Breast epithelium (tissue), 4 donors: ENCODE results near the gene ARFGAP3. TPM values are rescaled to one million over a fixed set of nuclear protein-coding genes. Genes with fewer than 3 reads are reported as not detected.

ENCODE experiments used
- DNase-seq, 2 donors: peaks; one replicate each; pipeline ENCODE4 v3.0.0-alpha.2; 2019; ENCODE audit warnings: low spot score in 2 of 2
- H3K27ac ChIP-seq, 2 donors: fragments of 200-600 bp; sonication (generic) in 1 of 2; one replicate each; pipeline ENCODE4 v1.5.1; 2016 to 2019; ENCODE audit warnings: mild to moderate bottlenecking in 1 of 2
- H3K27me3 ChIP-seq, 2 donors: fragments of 200-600 bp; sonication (generic) in 1 of 2; one replicate each; pipeline versions ENCODE4 v1.5.1 to v1.6.0; 2017 to 2019; ENCODE audit warnings: control low read depth in 1 of 2, mild to moderate bottlenecking in 1 of 2
- H3K36me3 ChIP-seq: fragments of 200-600 bp; one replicate; pipeline ENCODE4 v1.5.1; 2019
- H3K4me1 ChIP-seq, 2 donors: fragments of 200-600 bp; sonication (generic); one replicate each; pipeline ENCODE4 v1.5.1; 2016 to 2019; ENCODE audit warnings: control low read depth in 1 of 2
- H3K4me3 ChIP-seq, 3 donors: fragments of 200-600 bp; sonication (generic); 1 replicate in 2 of 3; 2 replicates in 1 of 3; pipeline ENCODE4 v1.5.1; 2016 to 2019; ENCODE audit warnings: mild to moderate bottlenecking in 3 of 3, moderate library complexity in 2 of 3
- H3K9me3 ChIP-seq, 2 donors: fragments of 200-600 bp; sonication (generic) in 1 of 2; one replicate each; pipeline ENCODE4 v1.5.1; 2016 to 2019; ENCODE audit warnings: control low read depth in 1 of 2
- POLR2A ChIP-seq: fragments of 450-650 bp; IDR thresholded peaks from one replicate; pipeline ENCODE4 v1.6.1; 2016; ENCODE audit warnings: antibody characterized with exemption, mild to moderate bottlenecking, moderate library complexity
- POLR2AphosphoS5 ChIP-seq, 3 donors: sonication (generic); formaldehyde crosslinking; IDR thresholded peaks; one replicate each; pipeline ENCODE4 v1.6.1; 2017; ENCODE audit warnings: antibody characterized with exemption in 3 of 3
- intact Hi-C: fragments of 100-400 bp; cut with DNase I; formaldehyde crosslinking; loops from one replicate; pipeline ENCODE4 v1.15.1; 2023; ENCODE audit warnings: low total_unique reads
- total RNA-seq, 3 donors: library from RNA; depleted of rRNA; stranded (reverse); fragments of >200 nt; gene quantifications; one replicate each; pipeline ENCODE4 v1.1.0, GENCODE V29; 2016
- TF ChIP-seq, protein P1 (sequence below), 3 donors: fragments of 450-650 bp; IDR thresholded peaks; one replicate each; pipeline ENCODE4 v1.5.1; 2016 to 2017; ENCODE audit warnings: antibody characterized with exemption in 3 of 3, mild to moderate bottlenecking in 3 of 3, moderate library complexity in 3 of 3

ARFGAP3 gene
- total RNA-seq, 3 donors from 2014 or later, result 51.2 to 90.7 (median 70.8) TPM

DNA sequence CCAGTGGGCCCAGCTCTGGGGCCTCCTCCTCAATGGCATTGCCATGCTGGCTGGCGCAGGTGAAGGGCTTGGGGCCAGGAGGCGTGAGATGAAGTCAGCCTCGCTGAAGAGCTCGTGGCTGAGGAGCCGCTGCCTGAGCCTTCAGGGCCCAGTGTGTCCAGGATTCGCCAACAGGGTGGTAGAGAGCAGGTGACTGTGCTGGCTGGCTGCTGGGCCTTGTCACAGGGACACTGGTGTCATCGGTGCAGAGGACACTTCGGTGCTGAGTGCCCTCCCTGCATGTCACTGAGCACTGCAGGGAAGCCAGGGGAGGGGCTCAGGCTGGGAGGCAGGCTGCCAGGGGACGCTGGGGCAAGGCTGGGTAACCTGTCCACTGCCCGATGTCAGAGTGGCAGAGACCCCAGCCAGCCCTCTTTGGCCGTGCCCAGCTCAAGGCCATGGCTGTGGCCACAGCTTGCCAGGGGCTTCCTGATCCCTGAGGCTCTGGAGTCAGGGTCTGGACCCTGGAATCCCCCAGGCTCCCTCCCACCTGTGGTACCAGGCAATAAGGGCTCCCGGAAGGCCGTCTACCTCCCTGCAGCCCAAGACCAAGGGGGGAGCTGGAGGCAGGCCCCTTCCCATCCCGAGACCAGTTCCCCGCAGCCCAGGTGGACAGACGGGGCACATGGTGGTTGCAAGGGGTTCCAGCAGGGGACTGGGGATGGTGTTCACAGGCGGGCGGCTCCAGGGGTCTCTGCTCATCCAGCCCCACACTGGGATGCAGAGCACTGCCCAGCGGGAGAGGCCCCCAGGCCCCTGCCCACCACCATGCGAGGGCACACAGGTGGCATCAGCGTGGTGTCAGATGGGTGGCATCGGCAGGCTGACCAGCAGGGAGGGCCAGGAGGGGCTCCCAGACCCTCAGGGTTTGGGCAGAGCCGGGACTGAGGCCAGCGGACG, 63.9 kb downstream of the ARFGAP3 start:
- Histone ChIP-seq H3K4me3 (no peak overlapping the region), H3K27me3 (no peaks in the 10 kb centered on the region), H3K27ac (no peak overlapping the region), H3K4me1 (no peaks in the 10 kb centered on the region), H3K36me3 (no peaks in the 10 kb centered on the region), H3K9me3 (no peaks in the 10 kb centered on the region)
- intact Hi-C loops, result no loop called here
- TF ChIP-seq, protein P1, sequence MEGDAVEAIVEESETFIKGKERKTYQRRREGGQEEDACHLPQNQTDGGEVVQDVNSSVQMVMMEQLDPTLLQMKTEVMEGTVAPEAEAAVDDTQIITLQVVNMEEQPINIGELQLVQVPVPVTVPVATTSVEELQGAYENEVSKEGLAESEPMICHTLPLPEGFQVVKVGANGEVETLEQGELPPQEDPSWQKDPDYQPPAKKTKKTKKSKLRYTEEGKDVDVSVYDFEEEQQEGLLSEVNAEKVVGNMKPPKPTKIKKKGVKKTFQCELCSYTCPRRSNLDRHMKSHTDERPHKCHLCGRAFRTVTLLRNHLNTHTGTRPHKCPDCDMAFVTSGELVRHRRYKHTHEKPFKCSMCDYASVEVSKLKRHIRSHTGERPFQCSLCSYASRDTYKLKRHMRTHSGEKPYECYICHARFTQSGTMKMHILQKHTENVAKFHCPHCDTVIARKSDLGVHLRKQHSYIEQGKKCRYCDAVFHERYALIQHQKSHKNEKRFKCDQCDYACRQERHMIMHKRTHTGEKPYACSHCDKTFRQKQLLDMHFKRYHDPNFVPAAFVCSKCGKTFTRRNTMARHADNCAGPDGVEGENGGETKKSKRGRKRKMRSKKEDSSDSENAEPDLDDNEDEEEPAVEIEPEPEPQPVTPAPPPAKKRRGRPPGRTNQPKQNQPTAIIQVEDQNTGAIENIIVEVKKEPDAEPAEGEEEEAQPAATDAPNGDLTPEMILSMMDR (IDR thresholded peaks at IDR 0.05), result no peak
- TF ChIP-seq POLR2A (no peak), POLR2AphosphoS5 (IDR thresholded peaks at IDR 0.05) (no peak)
- no peak for DNase-seq

DNA sequence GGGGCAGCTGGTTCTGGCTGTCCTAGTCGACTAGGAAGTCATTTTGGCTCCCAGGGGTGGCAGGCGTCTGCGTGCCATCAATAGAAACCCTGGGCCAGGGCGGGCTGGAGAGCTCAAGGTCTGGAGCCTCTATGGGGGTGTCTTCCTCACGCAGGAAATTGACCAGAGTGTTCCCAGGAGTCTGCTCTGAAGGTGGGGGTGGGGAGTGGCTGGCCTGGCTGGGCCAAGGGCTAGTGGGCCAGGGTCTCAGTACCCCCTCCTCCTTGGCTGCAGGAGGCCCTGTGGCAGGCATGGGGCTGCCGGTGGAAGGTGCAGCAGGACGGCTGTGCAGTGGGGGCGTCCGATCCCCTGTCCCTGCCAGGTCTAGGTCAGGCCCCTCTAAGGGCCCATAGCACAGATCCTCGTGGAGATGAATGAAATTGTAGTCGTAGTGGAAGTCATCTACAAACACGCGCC, 64.6 kb downstream of the ARFGAP3 start:
- TF ChIP-seq POLR2A (no peak), POLR2AphosphoS5 (IDR thresholded peaks at IDR 0.05) (no peak)
- intact Hi-C loops, result no loop called here

DNA sequence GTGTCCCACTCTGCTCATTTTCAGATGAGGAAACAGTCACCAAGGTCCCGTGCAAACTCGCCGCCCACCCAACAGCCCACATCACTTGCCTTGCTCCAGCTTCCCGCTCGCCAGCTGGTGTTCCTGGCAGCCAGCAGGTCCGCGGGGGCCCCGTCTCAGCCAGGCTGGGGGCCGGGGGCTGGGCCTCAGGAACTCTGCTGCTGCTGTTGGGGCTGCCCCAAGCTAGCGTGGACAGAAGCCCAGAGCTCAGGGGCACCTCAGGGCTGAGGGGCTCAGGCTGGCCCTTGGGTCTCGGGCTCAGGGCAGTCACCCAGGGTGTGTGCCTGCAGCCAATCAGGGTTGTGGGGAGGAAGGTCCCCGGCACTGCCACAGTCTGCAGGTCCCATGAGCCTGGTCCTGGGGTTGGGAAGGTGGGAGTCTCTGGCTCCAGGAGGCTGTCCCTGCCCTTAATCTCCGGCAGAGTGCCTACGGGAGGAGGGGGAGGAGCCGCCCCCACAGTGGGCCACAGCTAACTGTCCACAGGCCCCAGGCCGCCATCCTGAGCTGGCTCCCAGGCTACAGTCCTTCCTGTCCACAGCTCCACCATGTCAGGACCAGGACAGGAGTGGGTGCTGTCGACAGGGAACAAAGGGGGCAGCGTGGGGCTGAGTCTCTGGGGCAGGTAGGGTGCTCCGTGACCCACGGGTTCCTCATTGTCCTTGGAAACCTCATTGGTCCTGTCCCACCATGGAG, 65.2 kb downstream of the ARFGAP3 start:
- H3K9me3 ChIP-seq, result no peaks in the 10 kb centered on the region
- no peak for DNase-seq
- intact Hi-C loops, result no loop called here
- peak overlapping the region in 1 of 2 donors; percentile 76 for H3K27ac ChIP-seq
- no peaks in the 10 kb centered on the region for H3K27me3 ChIP-seq
- H3K36me3 ChIP-seq, result no peaks in the 10 kb centered on the region
- H3K4me1 ChIP-seq, result no peaks in the 10 kb centered on the region
- TF ChIP-seq POLR2AphosphoS5 (IDR thresholded peaks at IDR 0.05), result peak in 1 of 3 donors; percentile 19
- no peak for TF ChIP-seq POLR2A
- H3K4me3 ChIP-seq, result no peak overlapping the region

More for the DNA sequence above, 64.6 kb downstream of the ARFGAP3 start:
- H3K4me1 ChIP-seq, result no peaks in the 10 kb centered on the region
- no peaks in the 10 kb centered on the region for H3K36me3 ChIP-seq
- no peak overlapping the region for H3K4me3 ChIP-seq
- no peak for DNase-seq
- H3K9me3 ChIP-seq, result no peaks in the 10 kb centered on the region
- H3K27ac ChIP-seq, result peak overlapping the region in 1 of 2 donors; percentile 76
- H3K27me3 ChIP-seq, result no peaks in the 10 kb centered on the region

DNA sequence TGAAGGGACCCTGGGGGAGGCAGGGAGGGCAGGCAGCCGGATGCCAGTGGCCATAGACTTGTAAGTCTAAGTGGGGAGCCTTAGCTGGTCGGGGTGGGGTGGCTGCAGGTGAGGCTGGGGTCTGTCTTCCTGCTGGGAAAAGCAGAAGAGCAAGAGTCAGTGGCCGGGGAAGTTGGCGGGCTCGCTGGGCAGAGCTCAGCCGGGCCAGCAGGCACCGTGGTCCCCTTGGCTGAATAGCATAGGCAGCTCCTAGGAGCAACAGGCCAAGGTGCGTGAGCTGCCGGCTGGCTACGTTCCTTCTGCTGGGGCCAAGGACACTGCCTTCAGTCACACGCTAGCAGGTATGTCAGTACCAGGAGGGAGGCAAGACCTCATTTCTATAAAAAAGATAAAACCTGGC, 68.6 kb downstream of the ARFGAP3 start:
- no peak for DNase-seq
- Histone ChIP-seq H3K27me3 (no peaks in the 10 kb centered on the region), H3K4me1 (no peaks in the 10 kb centered on the region), H3K27ac (no peak overlapping the region), H3K9me3 (no peaks in the 10 kb centered on the region), H3K4me3 (no peak overlapping the region), H3K36me3 (no peaks in the 10 kb centered on the region)
- no peak for TF ChIP-seq POLR2A
- TF ChIP-seq, protein P1 (IDR thresholded peaks at IDR 0.05), result no peak
- TF ChIP-seq POLR2AphosphoS5 (IDR thresholded peaks at IDR 0.05), result no peak
- intact Hi-C loops, result no loop called here

DNA sequence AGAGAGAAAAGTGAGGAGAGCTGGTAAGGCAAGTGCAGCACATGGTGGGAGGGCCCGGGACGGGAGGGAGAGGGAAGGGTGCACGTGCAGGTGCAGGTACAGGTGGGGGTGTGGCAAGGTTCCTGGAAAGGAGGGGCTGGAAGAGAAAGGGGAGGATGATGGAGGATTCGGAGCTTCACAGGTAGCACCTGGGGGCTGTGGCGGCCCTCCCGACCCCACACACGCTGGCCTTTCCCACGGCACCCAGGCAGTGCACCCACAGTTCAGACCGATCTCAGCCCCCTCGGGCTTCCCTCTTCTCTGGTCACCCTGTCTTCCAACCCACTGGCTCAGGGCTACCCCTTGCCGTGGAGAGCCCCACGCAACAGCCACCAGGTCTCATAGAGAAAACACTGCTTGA, 69.1 kb downstream of the ARFGAP3 start:
- Histone ChIP-seq H3K4me3 (no peak overlapping the region), H3K4me1 (no peaks in the 10 kb centered on the region), H3K27ac (no peak overlapping the region), H3K9me3 (no peaks in the 10 kb centered on the region), H3K36me3 (no peaks in the 10 kb centered on the region), H3K27me3 (no peaks in the 10 kb centered on the region)
- TF ChIP-seq, protein P1 (IDR thresholded peaks at IDR 0.05), result no peak
- no peak for TF ChIP-seq POLR2A
- no peak for TF ChIP-seq POLR2AphosphoS5 (IDR thresholded peaks at IDR 0.05)
- DNase-seq, result no peak
- intact Hi-C loops, result no loop called here

DNA sequence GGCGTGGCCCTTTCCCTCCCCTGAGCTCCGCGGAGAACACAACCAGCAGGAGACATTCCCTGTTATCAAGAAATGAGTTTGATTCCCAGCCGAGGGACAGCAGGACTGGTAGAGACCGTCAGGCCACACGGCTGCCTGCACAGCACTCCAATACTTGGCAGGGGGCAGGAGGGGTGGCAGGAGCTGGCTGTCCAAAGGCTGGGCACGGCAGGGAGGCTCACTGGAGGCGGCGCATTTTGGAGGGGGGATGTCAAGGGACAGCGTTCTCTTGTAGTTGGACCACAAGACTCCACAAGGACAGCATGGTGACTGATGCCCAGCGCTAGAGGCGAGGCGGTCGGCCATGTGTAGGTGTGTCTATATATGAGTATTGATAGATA, 69.7 kb downstream of the ARFGAP3 start:
- intact Hi-C loops, result no loop called here
- no peak for DNase-seq
- H3K27me3 ChIP-seq, result no peaks in the 10 kb centered on the region
- no peaks in the 10 kb centered on the region for H3K4me1 ChIP-seq
- H3K27ac ChIP-seq, result no peak overlapping the region
- no peaks in the 10 kb centered on the region for H3K9me3 ChIP-seq
- no peaks in the 10 kb centered on the region for H3K36me3 ChIP-seq
- TF ChIP-seq, protein P1 (IDR thresholded peaks at IDR 0.05), result no peak
- TF ChIP-seq POLR2A, result no peak
- no peak for TF ChIP-seq POLR2AphosphoS5 (IDR thresholded peaks at IDR 0.05)
- H3K4me3 ChIP-seq, result no peak overlapping the region
